ENCODE results near the gene NPAS3.

NPAS3 gene

DNA sequence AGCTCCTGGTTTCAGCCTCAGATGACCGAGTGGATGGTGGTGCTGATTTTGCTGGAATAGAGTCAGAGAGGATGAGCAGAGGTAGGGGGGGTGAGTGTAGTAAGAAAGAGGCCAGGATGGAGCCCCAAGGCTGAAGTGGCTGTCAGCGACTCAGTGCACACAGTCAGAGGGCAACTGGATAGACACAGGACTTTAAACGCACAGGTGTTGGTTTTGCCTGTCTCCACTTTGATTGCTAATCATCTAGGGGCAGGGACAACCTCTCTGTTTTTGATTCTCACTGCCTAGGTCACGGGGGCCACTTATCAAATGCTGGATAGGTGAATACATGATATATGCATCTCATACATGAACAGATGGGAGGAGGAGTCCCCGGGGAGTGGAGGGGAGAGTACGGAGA lies 912.7 kb downstream of the NPAS3 start:
- no peak for DNase-seq (ENCODE audit: low read depth)
- no peak overlapping the region for H3K4me3 ChIP-seq (ENCODE audit: low read depth, low read length)

DNA sequence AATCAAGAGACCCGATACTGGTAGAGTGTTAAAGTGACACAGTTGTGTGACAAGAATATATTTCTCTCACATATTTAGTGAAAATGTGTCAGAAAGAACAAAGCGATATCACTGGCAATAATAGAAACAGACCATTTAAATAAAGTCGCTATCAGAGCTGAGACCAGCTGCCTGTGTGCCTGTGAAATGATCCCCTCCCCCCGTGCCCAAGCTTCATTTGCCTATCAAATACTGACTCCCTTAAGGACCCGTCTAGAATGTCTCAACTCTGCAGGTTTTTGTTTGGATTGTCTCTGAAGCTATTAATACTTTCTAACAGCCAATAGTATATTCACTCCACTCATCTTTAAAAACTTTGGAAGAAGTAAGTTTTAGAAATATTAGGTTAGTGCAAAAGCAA lies 913.3 kb downstream of the NPAS3 start:
- no peak for DNase-seq (ENCODE audit: low read depth)
- H3K4me3 ChIP-seq (ENCODE audit: low read depth, low read length), result no peak overlapping the region
- TF ChIP-seq, protein P1, sequence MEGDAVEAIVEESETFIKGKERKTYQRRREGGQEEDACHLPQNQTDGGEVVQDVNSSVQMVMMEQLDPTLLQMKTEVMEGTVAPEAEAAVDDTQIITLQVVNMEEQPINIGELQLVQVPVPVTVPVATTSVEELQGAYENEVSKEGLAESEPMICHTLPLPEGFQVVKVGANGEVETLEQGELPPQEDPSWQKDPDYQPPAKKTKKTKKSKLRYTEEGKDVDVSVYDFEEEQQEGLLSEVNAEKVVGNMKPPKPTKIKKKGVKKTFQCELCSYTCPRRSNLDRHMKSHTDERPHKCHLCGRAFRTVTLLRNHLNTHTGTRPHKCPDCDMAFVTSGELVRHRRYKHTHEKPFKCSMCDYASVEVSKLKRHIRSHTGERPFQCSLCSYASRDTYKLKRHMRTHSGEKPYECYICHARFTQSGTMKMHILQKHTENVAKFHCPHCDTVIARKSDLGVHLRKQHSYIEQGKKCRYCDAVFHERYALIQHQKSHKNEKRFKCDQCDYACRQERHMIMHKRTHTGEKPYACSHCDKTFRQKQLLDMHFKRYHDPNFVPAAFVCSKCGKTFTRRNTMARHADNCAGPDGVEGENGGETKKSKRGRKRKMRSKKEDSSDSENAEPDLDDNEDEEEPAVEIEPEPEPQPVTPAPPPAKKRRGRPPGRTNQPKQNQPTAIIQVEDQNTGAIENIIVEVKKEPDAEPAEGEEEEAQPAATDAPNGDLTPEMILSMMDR (IDR thresholded peaks at IDR 0.05; ENCODE audit: insufficient read depth, low read depth, low read length, missing control alignments), result no peak

More for the DNA sequence above, 912.7 kb downstream of the NPAS3 start:
- TF ChIP-seq, protein P1 (IDR thresholded peaks at IDR 0.05; ENCODE audit: insufficient read depth, low read depth, low read length, missing control alignments), result no peak
